ENCODE results near the gene CROT.

The CROT gene, protein sequence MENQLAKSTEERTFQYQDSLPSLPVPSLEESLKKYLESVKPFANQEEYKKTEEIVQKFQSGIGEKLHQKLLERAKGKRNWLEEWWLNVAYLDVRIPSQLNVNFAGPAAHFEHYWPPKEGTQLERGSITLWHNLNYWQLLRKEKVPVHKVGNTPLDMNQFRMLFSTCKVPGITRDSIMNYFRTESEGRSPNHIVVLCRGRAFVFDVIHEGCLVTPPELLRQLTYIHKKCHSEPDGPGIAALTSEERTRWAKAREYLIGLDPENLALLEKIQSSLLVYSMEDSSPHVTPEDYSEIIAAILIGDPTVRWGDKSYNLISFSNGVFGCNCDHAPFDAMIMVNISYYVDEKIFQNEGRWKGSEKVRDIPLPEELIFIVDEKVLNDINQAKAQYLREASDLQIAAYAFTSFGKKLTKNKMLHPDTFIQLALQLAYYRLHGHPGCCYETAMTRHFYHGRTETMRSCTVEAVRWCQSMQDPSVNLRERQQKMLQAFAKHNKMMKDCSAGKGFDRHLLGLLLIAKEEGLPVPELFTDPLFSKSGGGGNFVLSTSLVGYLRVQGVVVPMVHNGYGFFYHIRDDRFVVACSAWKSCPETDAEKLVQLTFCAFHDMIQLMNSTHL

DNA sequence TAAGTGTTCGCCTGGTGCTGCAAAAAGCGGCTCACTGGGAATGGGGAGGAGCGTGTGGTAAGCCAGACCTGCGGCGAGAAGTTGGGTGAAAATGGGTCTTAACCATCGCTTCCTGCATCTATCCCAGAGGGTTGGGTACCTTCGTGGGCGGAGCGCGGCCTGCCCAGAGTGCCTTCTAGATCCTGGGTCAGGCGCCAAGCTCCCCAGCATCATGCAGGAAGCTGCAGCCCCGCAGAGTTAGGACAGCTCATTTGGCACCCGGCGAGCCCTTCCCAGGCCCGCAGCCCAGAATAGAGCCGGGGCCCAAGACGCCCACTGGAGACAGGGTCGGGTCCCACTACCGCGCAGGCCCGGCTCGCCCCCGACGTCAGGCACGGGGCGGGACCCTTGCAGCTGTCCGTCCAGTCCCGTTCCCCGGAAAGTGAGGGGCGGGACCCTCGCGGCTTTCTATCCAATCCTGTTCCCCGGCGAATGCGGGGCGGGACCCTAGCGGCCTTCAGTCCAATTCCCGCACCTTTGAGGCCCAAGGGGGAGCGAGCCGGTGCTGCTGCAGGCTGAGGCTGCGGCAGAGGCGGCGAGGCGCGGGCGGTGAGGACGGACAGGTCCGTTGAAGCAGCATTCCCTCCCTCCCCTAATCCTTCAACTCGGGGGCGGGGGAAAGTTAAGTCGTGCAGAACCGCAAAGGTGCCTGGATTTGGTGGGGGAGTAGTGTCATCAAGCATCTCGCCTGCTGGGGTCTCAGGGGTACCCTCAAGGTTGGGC lies at the start of gene CROT:
CROT (plus strand) TSS at position 499 of the 762 bp plus-strand sequence. CDS start 3,405 bp downstream, outside the sequence.
- TF ChIP-seq, protein P1, sequence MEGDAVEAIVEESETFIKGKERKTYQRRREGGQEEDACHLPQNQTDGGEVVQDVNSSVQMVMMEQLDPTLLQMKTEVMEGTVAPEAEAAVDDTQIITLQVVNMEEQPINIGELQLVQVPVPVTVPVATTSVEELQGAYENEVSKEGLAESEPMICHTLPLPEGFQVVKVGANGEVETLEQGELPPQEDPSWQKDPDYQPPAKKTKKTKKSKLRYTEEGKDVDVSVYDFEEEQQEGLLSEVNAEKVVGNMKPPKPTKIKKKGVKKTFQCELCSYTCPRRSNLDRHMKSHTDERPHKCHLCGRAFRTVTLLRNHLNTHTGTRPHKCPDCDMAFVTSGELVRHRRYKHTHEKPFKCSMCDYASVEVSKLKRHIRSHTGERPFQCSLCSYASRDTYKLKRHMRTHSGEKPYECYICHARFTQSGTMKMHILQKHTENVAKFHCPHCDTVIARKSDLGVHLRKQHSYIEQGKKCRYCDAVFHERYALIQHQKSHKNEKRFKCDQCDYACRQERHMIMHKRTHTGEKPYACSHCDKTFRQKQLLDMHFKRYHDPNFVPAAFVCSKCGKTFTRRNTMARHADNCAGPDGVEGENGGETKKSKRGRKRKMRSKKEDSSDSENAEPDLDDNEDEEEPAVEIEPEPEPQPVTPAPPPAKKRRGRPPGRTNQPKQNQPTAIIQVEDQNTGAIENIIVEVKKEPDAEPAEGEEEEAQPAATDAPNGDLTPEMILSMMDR (IDR thresholded peaks at IDR 0.05; ENCODE audit: low read depth, low read length), result no peak
- peak; percentile 79 for DNase-seq (ENCODE audit: extremely low read depth, low read depth)

DNA sequence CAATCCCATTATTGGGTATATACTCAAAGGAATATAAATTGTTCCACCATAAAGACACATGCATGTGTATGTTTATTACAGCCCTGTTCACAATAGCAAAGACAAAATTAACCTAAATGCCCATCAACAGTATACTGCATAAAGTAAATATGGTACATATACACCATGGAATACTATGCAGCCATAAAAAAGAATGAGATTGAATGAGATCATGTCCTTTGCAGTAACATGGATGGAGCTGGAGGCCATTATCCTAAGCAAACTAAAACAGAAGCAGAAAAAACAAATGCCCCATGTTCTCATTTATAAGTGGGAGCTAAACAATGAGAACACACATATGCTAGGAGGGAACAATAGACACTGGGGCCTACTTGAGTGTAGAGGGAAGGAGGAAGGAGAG lies 44.7 kb upstream of the CROT start:
- no peak for DNase-seq (ENCODE audit: extremely low read depth, low read depth)
- TF ChIP-seq, protein P1 (IDR thresholded peaks at IDR 0.05; ENCODE audit: low read depth, low read length), result no peak

DNA sequence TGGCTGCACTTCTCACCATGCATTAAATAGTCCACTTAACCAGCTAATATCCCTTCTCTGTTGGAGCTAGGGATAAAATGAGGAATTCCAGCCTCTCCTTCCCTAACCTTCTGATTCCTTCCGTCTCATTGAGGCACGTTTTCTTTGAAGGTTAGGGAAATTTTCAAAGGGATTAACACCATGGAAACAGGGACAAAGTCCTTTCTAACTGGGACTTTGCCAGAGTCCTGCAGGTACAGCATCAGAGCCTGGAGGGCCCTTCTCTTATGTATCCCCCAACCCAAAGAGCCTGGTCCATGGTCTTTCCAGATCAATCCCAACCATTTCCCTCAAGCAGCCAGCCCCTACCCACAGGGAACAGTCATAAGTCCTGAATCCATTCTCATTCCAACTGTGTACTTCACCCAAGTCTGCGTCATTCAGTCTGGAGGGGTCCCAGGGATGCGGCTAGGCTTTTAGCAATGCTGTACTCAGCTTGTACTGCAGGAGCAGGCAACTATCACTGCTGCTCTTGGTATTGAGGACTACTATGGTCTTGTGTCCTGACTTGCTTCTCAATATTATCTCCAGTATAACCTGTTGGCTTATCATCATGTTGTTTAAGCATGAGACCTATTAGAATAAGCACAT lies 34.6 kb upstream of the CROT start:
- no peak for DNase-seq (ENCODE audit: extremely low read depth, low read depth)
- TF ChIP-seq, protein P1 (IDR thresholded peaks at IDR 0.05; ENCODE audit: low read depth, low read length), result no peak

DNA sequence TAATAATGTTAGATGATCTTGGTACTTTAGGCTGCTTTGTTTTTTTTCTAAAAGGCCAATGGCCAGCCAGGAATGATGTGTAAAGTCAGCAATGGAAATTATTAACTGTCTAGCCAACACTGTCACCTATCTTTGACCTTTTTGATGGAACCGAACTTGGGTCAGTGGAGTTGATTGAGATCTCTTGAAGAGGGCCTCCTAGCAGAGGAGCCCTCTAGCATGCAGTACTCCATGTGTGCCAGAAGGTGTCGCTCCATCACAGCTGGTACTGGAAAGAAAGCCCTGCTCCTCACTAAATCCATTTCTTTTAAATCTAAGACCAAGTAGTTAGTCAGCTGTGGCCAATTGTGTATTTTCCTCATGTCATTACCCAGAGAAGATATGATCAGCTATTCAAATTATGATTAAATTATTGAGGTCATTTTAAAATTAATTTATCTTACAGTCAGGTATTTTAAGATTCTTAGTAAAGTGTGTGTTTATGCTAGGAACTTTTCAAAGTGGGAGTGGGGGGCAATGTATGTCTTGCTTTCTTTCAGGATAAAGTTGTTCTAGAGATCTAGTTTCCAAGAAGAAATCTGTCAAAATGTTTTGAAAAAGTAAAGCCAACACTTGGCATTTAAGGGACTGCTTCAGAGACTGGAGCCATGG lies 33.1 kb upstream of the CROT start:
- peak; percentile 37 for DNase-seq (ENCODE audit: extremely low read depth, low read depth)
- TF ChIP-seq, protein P1 (IDR thresholded peaks at IDR 0.05; ENCODE audit: low read depth, low read length), result no peak; the same call in none of the 2 replicates

DNA sequence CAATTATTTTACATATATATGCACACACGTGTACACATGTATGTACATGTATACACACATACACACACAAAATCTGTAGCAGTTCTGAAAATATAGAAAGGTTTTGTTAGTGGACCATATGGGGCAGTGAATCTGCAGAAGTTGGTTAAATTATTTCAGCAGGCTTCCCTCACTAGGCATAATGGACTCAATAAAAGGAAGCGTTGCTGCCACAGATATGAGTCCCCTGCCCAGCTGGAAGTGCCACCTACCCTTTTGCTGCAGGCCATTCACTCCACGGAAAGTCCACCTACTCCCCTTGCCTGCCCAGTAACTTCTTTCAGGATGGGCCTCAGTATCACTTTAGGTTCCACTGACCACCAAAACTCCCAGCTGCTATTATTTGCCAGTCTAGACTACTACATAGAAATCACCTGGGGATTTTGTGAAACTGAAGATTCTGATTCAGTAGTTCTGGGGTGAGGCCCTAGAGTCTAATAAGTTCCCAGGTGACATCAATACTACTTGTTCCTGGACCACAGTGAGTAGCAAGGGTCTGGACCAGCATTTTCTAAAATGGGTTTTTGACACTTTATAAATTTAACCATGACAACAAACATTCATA lies 29.3 kb upstream of the CROT start:
- TF ChIP-seq, protein P1 (IDR thresholded peaks at IDR 0.05; ENCODE audit: low read depth, low read length), result no peak
- DNase-seq (ENCODE audit: extremely low read depth, low read depth), result no peak

DNA sequence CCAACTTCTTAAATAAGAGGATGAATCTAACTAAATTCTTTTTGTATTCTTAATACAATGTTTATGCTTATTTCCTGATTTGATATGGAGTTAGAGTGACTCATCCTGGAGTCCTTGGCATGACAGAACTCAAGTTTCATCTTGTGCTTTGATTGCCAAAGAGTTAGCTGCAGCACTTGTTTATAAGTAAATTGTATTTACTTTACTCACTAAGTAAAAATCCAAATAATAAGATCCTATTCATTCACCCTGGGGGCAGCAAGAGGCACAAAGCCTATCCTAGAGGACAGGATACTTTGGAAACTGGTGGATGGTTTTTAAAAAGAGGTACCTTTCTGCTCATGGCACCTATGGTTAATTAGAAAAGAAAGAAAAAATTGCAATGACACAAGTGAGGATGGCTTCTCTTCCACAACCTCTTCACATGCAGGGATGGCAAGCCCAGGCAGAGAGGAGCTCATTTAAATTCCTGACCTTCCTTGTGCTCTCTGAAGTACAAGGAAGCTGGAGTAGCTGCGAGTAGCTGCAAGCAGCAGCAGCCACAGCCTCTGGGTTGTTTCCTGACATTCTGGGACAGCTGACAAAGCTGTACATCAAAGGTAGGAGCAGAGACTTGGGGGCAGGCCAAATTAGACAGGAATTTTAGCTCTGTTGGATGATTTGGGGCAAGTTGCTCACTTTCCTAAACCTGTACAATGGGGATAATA lies 28.5 kb upstream of the CROT start:
- peak; percentile 92 for DNase-seq (ENCODE audit: extremely low read depth, low read depth)
- TF ChIP-seq, protein P1 (IDR thresholded peaks at IDR 0.05; ENCODE audit: low read depth, low read length), result no peak
